Measurements from ENCODE around the gene RTL10.

DNA sequence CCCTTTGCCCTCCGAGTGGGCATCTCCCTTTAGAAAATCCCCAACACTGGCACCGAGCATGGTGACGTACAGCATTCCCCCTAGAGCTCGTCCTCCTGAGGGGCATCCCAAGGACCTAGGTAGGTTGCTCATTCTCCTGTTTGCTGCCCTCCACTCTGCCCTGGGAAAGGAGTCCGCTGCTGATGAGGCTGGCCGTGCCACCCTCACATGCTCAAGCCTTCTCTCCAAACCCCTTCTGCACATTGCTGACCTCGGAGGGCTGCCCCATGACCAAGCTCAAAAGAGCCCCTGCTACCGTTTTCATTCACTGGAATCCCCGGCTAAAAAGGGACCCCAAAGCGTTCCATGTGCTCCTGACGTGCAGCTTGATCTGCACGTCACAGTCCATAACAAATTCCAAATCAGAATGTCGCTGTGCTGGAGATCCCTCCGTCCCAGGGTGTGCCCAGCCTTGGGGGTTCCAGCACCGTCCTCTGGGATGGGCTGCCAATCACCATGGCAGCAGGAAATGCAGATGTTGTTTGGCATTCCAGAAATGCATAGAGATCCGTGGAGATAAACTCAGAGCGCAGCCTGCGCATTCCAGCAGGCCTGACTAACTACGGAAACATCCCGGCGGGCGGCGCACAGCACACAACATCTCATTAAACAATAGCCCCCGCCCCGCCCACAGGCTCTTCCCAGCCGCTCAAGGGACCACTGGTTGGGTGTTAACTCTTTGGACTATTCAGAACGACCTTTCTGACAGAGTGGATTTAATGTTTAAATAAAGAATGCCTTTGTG is 26.3 kb upstream of the RTL10 start:
- no peak for TF ChIP-seq POLR2A (IDR thresholded peaks at IDR 0.05)
- peak; percentile 14 for TF ChIP-seq POLR2AphosphoS5 (IDR thresholded peaks at IDR 0.05)
